Measurements from ENCODE around the gene APPL2.

- TF ChIP-seq NR1H2 (CRISPR knock-in tag; IDR thresholded peaks at IDR 0.05) (no peak), TCF7 (CRISPR knock-in tag; IDR thresholded peaks at IDR 0.05; ENCODE audit: low read depth) (no peak), ATF2 (CRISPR knock-in tag; IDR thresholded peaks at IDR 0.05; ENCODE audit: borderline replicate concordance, low read depth) (no peak), EMX1 (CRISPR knock-in tag; IDR thresholded peaks at IDR 0.05) (no peak), IRF2 (CRISPR knock-in tag; IDR thresholded peaks at IDR 0.05; ENCODE audit: borderline replicate concordance, low read depth) (no peak), CTCF (IDR thresholded peaks at IDR 0.05) (no peak), TEAD1 (CRISPR knock-in tag; IDR thresholded peaks at IDR 0.05) (no peak), IRF1 (CRISPR knock-in tag; IDR thresholded peaks at IDR 0.05) (no peak), NFE2L1 (CRISPR knock-in tag; IDR thresholded peaks at IDR 0.05) (no peak), FOXP1 (CRISPR knock-in tag; IDR thresholded peaks at IDR 0.05; ENCODE audit: borderline replicate concordance) (no peak)
Observed at GRCh38 chr12:105272152-105272551, 36.2 kb upstream of the APPL2 start.
